GM12874 (cell line): Measurements from ENCODE around the gene CCL18.
"Not testable (repeated sequence)": the region's sequence is repeated elsewhere in the genome, so short reads cannot be mapped to it uniquely, and the experiment has no call there.

Source experiments
- TF ChIP-seq, protein P1 (sequence below): IDR thresholded peaks from 2 replicates; pipeline ENCODE4 v1.5.1; 2011; ENCODE audit warnings: low read depth, mild to moderate bottlenecking, control low read depth, low read length, moderate library complexity; ENCODE audit not compliant: insufficient read depth

The CCL18 gene

DNA sequence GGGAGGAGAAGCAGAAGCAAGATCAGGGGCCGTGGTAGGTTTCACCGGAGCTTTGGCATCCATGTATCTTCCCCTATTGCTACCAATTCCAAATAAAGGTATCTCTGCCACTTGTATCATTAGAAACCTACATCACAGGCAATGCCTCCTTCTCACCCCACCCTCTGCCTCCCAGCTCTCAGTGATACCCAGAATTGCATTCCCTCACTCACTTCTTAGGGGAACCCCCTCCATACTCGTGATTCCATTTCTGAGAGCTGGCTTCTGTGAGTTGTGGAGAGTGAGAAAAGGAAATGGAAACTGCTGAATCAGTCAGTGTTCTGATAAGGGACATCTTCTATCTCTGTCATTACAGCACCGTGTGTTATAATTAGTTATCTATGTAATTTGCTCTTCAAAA, 28.2 kb downstream of the CCL18 start:
- TF ChIP-seq, protein P1, sequence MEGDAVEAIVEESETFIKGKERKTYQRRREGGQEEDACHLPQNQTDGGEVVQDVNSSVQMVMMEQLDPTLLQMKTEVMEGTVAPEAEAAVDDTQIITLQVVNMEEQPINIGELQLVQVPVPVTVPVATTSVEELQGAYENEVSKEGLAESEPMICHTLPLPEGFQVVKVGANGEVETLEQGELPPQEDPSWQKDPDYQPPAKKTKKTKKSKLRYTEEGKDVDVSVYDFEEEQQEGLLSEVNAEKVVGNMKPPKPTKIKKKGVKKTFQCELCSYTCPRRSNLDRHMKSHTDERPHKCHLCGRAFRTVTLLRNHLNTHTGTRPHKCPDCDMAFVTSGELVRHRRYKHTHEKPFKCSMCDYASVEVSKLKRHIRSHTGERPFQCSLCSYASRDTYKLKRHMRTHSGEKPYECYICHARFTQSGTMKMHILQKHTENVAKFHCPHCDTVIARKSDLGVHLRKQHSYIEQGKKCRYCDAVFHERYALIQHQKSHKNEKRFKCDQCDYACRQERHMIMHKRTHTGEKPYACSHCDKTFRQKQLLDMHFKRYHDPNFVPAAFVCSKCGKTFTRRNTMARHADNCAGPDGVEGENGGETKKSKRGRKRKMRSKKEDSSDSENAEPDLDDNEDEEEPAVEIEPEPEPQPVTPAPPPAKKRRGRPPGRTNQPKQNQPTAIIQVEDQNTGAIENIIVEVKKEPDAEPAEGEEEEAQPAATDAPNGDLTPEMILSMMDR, result no peak

DNA sequence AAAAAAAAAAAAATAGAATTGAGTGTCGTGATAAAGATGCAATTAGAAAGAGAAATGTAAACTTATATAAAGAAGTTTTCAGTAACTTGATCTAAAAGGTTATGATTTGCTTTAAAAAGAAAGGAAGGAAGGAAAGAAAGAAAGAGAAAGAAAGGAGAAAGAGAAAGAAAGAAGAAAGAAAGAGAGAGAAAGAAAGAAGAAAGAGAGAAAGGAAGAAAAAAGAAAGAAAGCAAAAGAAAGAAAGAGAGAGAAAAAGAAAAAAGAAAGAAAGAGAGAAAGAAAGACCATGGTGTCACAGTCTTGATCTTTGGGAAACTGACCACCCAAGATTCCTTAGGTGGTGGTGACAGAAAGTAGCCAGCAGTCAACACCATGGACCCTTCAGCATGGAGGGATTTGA, 30.2 kb downstream of the CCL18 start:
- TF ChIP-seq, protein P1, result no peak

DNA sequence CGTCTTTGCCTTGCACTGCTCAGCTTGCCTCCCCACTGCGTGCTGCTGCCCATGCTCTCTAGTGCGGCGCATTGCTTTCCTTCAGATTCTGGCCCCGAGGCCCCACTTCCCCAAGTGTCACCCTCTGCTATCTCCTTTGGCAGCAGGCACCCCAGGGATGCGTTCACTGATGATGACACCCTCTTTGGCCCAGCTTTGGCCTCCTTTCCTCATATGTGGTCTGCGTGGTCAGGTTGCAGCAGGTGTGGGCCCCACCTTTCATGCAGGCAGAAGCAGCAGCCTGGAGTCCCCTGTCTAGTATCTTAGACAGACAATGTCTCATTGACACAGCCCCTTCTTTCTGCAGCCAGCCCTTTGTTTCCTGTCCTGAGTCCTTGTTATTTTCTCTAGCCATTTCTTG, 30.7 kb downstream of the CCL18 start:
- TF ChIP-seq, protein P1, result no peak

DNA sequence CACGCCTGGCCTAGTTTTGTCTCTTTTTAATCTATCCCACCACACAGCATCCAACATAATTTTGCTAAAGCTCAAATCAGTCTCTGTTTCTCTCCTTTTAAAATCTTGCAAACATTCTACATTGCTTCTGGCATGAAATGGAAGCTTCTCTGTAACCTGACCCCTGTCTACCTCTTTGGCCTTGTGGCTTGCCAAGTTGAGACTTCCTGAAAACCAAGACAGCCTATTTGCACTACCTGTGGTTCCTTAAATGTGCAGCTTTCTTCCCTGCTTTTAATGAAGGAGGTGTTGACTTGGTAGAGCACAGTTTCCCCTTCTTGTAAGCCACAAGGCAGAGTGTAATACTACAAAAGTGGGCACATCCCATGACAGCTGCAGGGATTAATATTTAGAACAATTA, 31.9 kb downstream of the CCL18 start:
- TF ChIP-seq, protein P1, result no peak

DNA sequence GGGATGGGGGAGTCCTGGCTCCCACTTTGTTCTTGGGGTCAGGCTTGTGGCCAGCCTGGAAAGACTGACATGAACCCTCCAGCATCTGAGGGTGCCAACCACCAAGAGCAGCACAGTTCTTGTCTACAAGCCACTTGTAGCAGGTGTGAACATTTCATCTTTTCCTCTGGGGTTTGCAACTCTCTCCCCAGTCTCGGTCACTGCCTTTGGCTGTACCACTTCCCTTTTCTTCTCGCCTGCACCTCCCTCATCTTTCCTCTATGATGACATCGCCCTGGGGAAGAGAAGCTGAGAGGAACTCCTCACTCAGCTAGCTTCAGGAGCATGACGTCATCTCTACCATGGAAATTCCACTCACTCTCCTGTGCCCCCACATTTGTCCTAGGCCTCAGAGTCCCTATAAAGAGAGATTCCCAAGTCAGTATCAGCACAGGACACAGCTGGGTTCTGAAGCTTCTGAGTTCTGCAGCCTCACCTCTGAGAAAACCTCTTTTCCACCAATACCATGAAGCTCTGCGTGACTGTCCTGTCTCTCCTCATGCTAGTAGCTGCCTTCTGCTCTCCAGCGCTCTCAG, 39.4 kb downstream of the CCL18 start, which contains the start of gene CCL4:
Gene CCL4, plus strand, starts transcription at position 427 of the 575 bp plus-strand sequence. Its CDS starts 79 bp downstream, at position 506.
- TF ChIP-seq, protein P1, result not testable (repeated sequence)

DNA sequence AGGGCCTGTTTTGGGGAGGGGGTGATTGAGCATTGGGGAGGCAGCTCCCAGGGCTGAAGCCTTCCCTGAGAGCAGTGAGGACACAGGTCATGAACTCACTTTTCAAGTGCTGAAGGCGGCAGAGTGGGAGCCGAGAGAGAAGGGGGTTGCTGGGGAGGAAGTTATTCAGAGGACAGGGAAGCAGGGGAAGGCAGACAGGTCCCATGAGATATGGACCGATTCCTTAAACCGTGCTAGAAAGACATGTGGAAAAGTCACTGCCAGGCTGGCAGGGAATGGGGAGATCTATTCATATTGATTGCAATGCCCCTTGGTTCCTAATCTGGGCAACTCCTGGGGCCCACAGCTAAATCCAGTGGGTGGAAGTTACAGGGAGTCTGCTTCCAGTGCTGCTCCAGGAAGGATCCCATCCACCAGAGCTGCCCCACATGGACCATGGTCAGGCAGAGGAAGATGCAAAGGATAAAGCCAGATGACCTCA, 40.7 kb downstream of the CCL18 start:
- TF ChIP-seq, protein P1, result no peak

DNA sequence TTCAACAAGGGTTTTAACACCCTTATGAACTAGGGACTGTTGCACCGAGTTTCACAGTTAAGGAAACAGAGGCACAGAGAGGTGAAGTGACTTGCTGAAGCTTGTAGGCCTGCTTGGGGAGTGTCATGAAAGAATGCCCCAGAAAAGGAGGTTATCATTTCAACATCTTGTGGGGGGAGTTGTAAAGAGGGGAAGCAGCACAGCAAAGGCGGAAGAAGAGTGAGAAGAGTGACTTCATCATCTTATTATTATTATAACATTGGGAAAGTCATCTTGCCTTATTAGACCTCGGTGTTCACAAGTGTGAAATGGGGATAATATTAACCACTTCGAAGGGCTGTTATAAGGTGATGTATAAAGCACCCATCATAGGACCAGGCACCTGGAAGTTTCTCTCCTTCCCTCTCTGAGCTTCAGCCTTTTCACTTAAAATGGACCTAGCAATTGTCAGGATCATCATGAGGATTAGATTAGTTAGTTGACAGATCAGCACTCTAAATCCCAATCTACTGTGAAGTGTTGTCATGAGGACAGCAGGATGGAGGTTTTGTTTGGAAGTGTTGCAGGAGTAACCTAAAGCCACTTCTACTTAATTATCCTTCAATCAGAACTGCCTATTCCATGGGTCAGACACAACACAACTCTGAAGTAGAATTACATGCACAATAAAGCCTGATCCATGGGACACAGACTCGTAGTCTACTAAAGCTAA, 41.9 kb downstream of the CCL18 start:
- TF ChIP-seq, protein P1, result no peak
